ENCODE data around the gene VAV3. TPM values are rescaled to one million over a fixed set of nuclear protein-coding genes. Genes with fewer than 3 reads are reported as not detected.
A peak's percentile ranks its signal among the peaks of the same experiment; 100 is the strongest.

VAV3 gene
- total and polyA plus RNA-seq, 9 donors = 3.1 to 5.5 (median 4.1) TPM

- no peaks in the 10 kb centered on the region for H3K27me3 ChIP-seq (ENCODE audit: control insufficient read depth, insufficient read depth, low read length)
- no peak for DNase-seq
- WGBS (ENCODE audit: insufficient coverage) = no CpG with 5 or more reads among the region's 4 CpGs
- H3K4me1 ChIP-seq (ENCODE audit: control insufficient read depth, insufficient read depth, low read length) = no peaks in the 10 kb centered on the region
- no peak overlapping the region for H3K27ac ChIP-seq (ENCODE audit: low read length)
- H3K36me3 ChIP-seq (ENCODE audit: control insufficient read depth, insufficient read depth, low read length) = no peaks in the 10 kb centered on the region
- H3K4me3 ChIP-seq (ENCODE audit: low read length) = no peak overlapping the region
- no peaks in the 10 kb centered on the region for H3K9me3 ChIP-seq (replicated peaks; ENCODE audit: control insufficient read depth, low read depth, low read length)
Measured at GRCh38 chr1:107919953-107920352, 45.0 kb downstream of the VAV3 start.

GRCh38 chr1:107914119-107914765, 50.7 kb downstream of the VAV3 start:
- no peak for DNase-seq
- H3K4me1 ChIP-seq (ENCODE audit: control insufficient read depth, insufficient read depth, low read length) = no peaks in the 10 kb centered on the region
- no peak overlapping the region for H3K27ac ChIP-seq (ENCODE audit: low read length)
- no peaks in the 10 kb centered on the region for H3K27me3 ChIP-seq (ENCODE audit: control insufficient read depth, insufficient read depth, low read length)
- no peaks in the 10 kb centered on the region for H3K9me3 ChIP-seq (replicated peaks; ENCODE audit: control insufficient read depth, low read depth, low read length)
- H3K4me3 ChIP-seq (ENCODE audit: low read length) = no peak overlapping the region
- WGBS (ENCODE audit: insufficient coverage) = 92% methylated on average over 2 of the region's 7 CpGs
- no peaks in the 10 kb centered on the region for H3K36me3 ChIP-seq (ENCODE audit: control insufficient read depth, insufficient read depth, low read length)

- no peaks in the 10 kb centered on the region for H3K27me3 ChIP-seq (ENCODE audit: control insufficient read depth, insufficient read depth, low read length)
- no peak overlapping the region for H3K27ac ChIP-seq (ENCODE audit: low read length)
- no CpG with 5 or more reads among the region's 1 CpG for WGBS (ENCODE audit: insufficient coverage)
- DNase-seq = no peak
- no peaks in the 10 kb centered on the region for H3K4me1 ChIP-seq (ENCODE audit: control insufficient read depth, insufficient read depth, low read length)
- H3K36me3 ChIP-seq (ENCODE audit: control insufficient read depth, insufficient read depth, low read length) = no peaks in the 10 kb centered on the region
- no peaks in the 10 kb centered on the region for H3K9me3 ChIP-seq (replicated peaks; ENCODE audit: control insufficient read depth, low read depth, low read length)
- H3K4me3 ChIP-seq (ENCODE audit: low read length) = no peak overlapping the region
Measured at GRCh38 chr1:107912656-107913055, 52.3 kb downstream of the VAV3 start.

GRCh38 chr1:107900090-107900945, 64.7 kb downstream of the VAV3 start:
- peaks cover 4% of the 10 kb centered on the region for H3K4me1 ChIP-seq (ENCODE audit: control insufficient read depth, insufficient read depth, low read length)
- no CpG with 5 or more reads among the region's 6 CpGs for WGBS (ENCODE audit: insufficient coverage)
- H3K9me3 ChIP-seq (replicated peaks; ENCODE audit: control insufficient read depth, low read depth, low read length) = no peaks in the 10 kb centered on the region
- H3K4me3 ChIP-seq (ENCODE audit: low read length) = no peak overlapping the region
- H3K27me3 ChIP-seq (ENCODE audit: control insufficient read depth, insufficient read depth, low read length) = no peaks in the 10 kb centered on the region
- no peaks in the 10 kb centered on the region for H3K36me3 ChIP-seq (ENCODE audit: control insufficient read depth, insufficient read depth, low read length)
- H3K27ac ChIP-seq (ENCODE audit: low read length) = no peak overlapping the region
- DNase-seq = no peak

- Histone ChIP-seq H3K27ac (ENCODE audit: low read length) (no peak overlapping the region), H3K4me1 (ENCODE audit: control insufficient read depth, insufficient read depth, low read length) (peaks cover 4% of the 10 kb centered on the region), H3K27me3 (ENCODE audit: control insufficient read depth, insufficient read depth, low read length) (no peaks in the 10 kb centered on the region), H3K36me3 (ENCODE audit: control insufficient read depth, insufficient read depth, low read length) (no peaks in the 10 kb centered on the region), H3K9me3 (replicated peaks; ENCODE audit: control insufficient read depth, low read depth, low read length) (no peaks in the 10 kb centered on the region), H3K4me3 (ENCODE audit: low read length) (no peak overlapping the region)
- no peak for DNase-seq
- no CpG with 5 or more reads among the region's 2 CpGs for WGBS (ENCODE audit: insufficient coverage)
Measured at GRCh38 chr1:107899655-107900054, 65.3 kb downstream of the VAV3 start.

GRCh38 chr1:107897438-107898345, 67.3 kb downstream of the VAV3 start:
- no peaks in the 10 kb centered on the region for H3K36me3 ChIP-seq (ENCODE audit: control insufficient read depth, insufficient read depth, low read length)
- DNase-seq = peak; percentile 13
- no peak overlapping the region for H3K27ac ChIP-seq (ENCODE audit: low read length)
- H3K4me3 ChIP-seq (ENCODE audit: low read length) = no peak overlapping the region
- H3K27me3 ChIP-seq (ENCODE audit: control insufficient read depth, insufficient read depth, low read length) = no peaks in the 10 kb centered on the region
- H3K4me1 ChIP-seq (ENCODE audit: control insufficient read depth, insufficient read depth, low read length) = peaks cover 4% of the 10 kb centered on the region
- H3K9me3 ChIP-seq (replicated peaks; ENCODE audit: control insufficient read depth, low read depth, low read length) = no peaks in the 10 kb centered on the region
- WGBS (ENCODE audit: insufficient coverage) = 47% methylated on average over 4 of the region's 8 CpGs

GRCh38 chr1:107896936-107897335, 68.0 kb downstream of the VAV3 start:
- no peak overlapping the region for H3K4me3 ChIP-seq (ENCODE audit: low read length)
- no peak for DNase-seq
- H3K27ac ChIP-seq (ENCODE audit: low read length) = no peak overlapping the region
- H3K36me3 ChIP-seq (ENCODE audit: control insufficient read depth, insufficient read depth, low read length) = no peaks in the 10 kb centered on the region
- H3K4me1 ChIP-seq (ENCODE audit: control insufficient read depth, insufficient read depth, low read length) = peaks cover 4% of the 10 kb centered on the region
- WGBS (ENCODE audit: insufficient coverage) = 40% methylated on average over 1 of the region's 1 CpG
- H3K27me3 ChIP-seq (ENCODE audit: control insufficient read depth, insufficient read depth, low read length) = no peaks in the 10 kb centered on the region
- H3K9me3 ChIP-seq (replicated peaks; ENCODE audit: control insufficient read depth, low read depth, low read length) = no peaks in the 10 kb centered on the region

GRCh38 chr1:107896401-107896800, 68.6 kb downstream of the VAV3 start:
- H3K27ac ChIP-seq (ENCODE audit: low read length) = no peak overlapping the region
- peaks cover 4% of the 10 kb centered on the region for H3K4me1 ChIP-seq (ENCODE audit: control insufficient read depth, insufficient read depth, low read length)
- H3K27me3 ChIP-seq (ENCODE audit: control insufficient read depth, insufficient read depth, low read length) = no peaks in the 10 kb centered on the region
- H3K9me3 ChIP-seq (replicated peaks; ENCODE audit: control insufficient read depth, low read depth, low read length) = no peaks in the 10 kb centered on the region
- WGBS (ENCODE audit: insufficient coverage) = no CpG with 5 or more reads among the region's 3 CpGs
- no peaks in the 10 kb centered on the region for H3K36me3 ChIP-seq (ENCODE audit: control insufficient read depth, insufficient read depth, low read length)
- no peak overlapping the region for H3K4me3 ChIP-seq (ENCODE audit: low read length)
- no peak for DNase-seq

GRCh38 chr1:107895403-107896191, 69.4 kb downstream of the VAV3 start:
- Histone ChIP-seq H3K36me3 (ENCODE audit: control insufficient read depth, insufficient read depth, low read length) (no peaks in the 10 kb centered on the region), H3K4me1 (ENCODE audit: control insufficient read depth, insufficient read depth, low read length) (peaks cover 4% of the 10 kb centered on the region), H3K4me3 (ENCODE audit: low read length) (no peak overlapping the region), H3K27me3 (ENCODE audit: control insufficient read depth, insufficient read depth, low read length) (no peaks in the 10 kb centered on the region), H3K27ac (ENCODE audit: low read length) (no peak overlapping the region), H3K9me3 (replicated peaks; ENCODE audit: control insufficient read depth, low read depth, low read length) (no peaks in the 10 kb centered on the region)
- 44% methylated on average over 2 of the region's 3 CpGs for WGBS (ENCODE audit: insufficient coverage)
- DNase-seq = no peak
